ENCODE measurements around the gene TXLNG. TPM values are rescaled to one million over a fixed set of nuclear protein-coding genes. Genes with fewer than 3 reads are reported as not detected.

TXLNG gene
- total RNA-seq, 2 donors from 2014 or later = 10.9 to 12.9 TPM

GRCh38 chrX:16814597-16814996 lies 28.3 kb downstream of the TXLNG start:
- intact Hi-C loops (cut with DNase I) = no loop called here
- no peaks in the 10 kb centered on the region for H3K36me3 ChIP-seq (replicated peaks in 1 of 2; ENCODE audit: insufficient read depth in 1 of 2, low read depth in 2 of 2)
- DNase-seq (no peak), ATAC-seq (no peak)
- no peak overlapping the region for H3K27ac ChIP-seq
- no peaks in the 10 kb centered on the region for H3K4me1 ChIP-seq
- no peak overlapping the region for H3K4me3 ChIP-seq
- H3K9me3 ChIP-seq = no peaks in the 10 kb centered on the region
- WGBS, 2 donors = 67 to 100% methylated on average over 1 of the region's 1 CpG
- TF ChIP-seq CTCF (IDR thresholded peaks at IDR 0.05) (no peak), POLR2A (IDR thresholded peaks at IDR 0.05) (no peak)
- H3K27me3 ChIP-seq = no peaks in the 10 kb centered on the region

GRCh38 chrX:16819634-16820033 lies 33.4 kb downstream of the TXLNG start:
- DNase-seq (no peak), ATAC-seq (no peak)
- TF ChIP-seq POLR2A (IDR thresholded peaks at IDR 0.05) (no peak), CTCF (IDR thresholded peaks at IDR 0.05) (no peak)
- Histone ChIP-seq H3K4me3 (no peak overlapping the region), H3K27me3 (no peaks in the 10 kb centered on the region), H3K9me3 (no peaks in the 10 kb centered on the region), H3K36me3 (replicated peaks in 1 of 2; ENCODE audit: insufficient read depth in 1 of 2, low read depth in 2 of 2) (peaks cover 0 to 2% of the 10 kb centered on the region in 2 donors), H3K27ac (no peak overlapping the region), H3K4me1 (no peaks in the 10 kb centered on the region)
- WGBS, 2 donors = 55 to 59% methylated on average over 5 of the region's 5 CpGs
- intact Hi-C loops (cut with DNase I) = no loop called here

GRCh38 chrX:16822723-16823122 lies 36.5 kb downstream of the TXLNG start:
- ATAC-seq (no peak), DNase-seq (no peak)
- no peak overlapping the region for H3K4me3 ChIP-seq
- WGBS, 2 donors = 71 to 89% methylated on average over 2 of the region's 2 CpGs
- TF ChIP-seq POLR2A (IDR thresholded peaks at IDR 0.05) (no peak), CTCF (IDR thresholded peaks at IDR 0.05) (no peak)
- intact Hi-C loops (cut with DNase I) = no loop called here
- H3K36me3 ChIP-seq (replicated peaks in 1 of 2; ENCODE audit: insufficient read depth in 1 of 2, low read depth in 2 of 2) = peaks cover 0 to 2% of the 10 kb centered on the region in 2 donors
- no peak overlapping the region for H3K27ac ChIP-seq
- peaks cover 7% of the 10 kb centered on the region for H3K4me1 ChIP-seq
- no peaks in the 10 kb centered on the region for H3K27me3 ChIP-seq
- H3K9me3 ChIP-seq = no peaks in the 10 kb centered on the region

GRCh38 chrX:16825264-16826035 lies 39.2 kb downstream of the TXLNG start:
- ATAC-seq (no peak), DNase-seq (no peak)
- no peaks in the 10 kb centered on the region for H3K9me3 ChIP-seq
- intact Hi-C loops (cut with DNase I) = no loop called here
- H3K36me3 ChIP-seq (replicated peaks in 1 of 2; ENCODE audit: insufficient read depth in 1 of 2, low read depth in 2 of 2) = peaks cover 0 to 2% of the 10 kb centered on the region in 2 donors
- H3K27ac ChIP-seq = no peak overlapping the region
- 71 to 77% methylated on average over 8 of the region's 8 CpGs for WGBS, 2 donors
- no peaks in the 10 kb centered on the region for H3K27me3 ChIP-seq
- TF ChIP-seq POLR2A (IDR thresholded peaks at IDR 0.05) (no peak), CTCF (IDR thresholded peaks at IDR 0.05) (no peak)
- H3K4me1 ChIP-seq = peaks cover 13% of the 10 kb centered on the region
- H3K4me3 ChIP-seq = no peak overlapping the region

GRCh38 chrX:16826207-16826606 lies 39.9 kb downstream of the TXLNG start:
- Histone ChIP-seq H3K9me3 (no peaks in the 10 kb centered on the region), H3K27ac (peak overlapping the region in 2 of 4 donors; percentile 25 to 62), H3K4me3 (no peak overlapping the region), H3K27me3 (no peaks in the 10 kb centered on the region), H3K36me3 (replicated peaks in 1 of 2; ENCODE audit: insufficient read depth in 1 of 2, low read depth in 2 of 2) (peaks cover 0 to 2% of the 10 kb centered on the region in 2 donors), H3K4me1 (peaks cover 13% of the 10 kb centered on the region)
- DNase-seq (no peak), ATAC-seq (peak; percentile 79)
- intact Hi-C loops (cut with DNase I) = no loop called here
- TF ChIP-seq POLR2A (IDR thresholded peaks at IDR 0.05) (no peak), CTCF (IDR thresholded peaks at IDR 0.05) (peak; percentile 20 to 81 (median 61))
- WGBS, 2 donors = 17 to 21% methylated on average over 3 of the region's 3 CpGs
